GM19351 (cell line): ENCODE data around the gene CHD5.
A peak's percentile ranks its signal among the peaks of the same experiment; 100 is the strongest.

Source experiments
- ATAC-seq: cut with Tn5 transposase; IDR thresholded peaks from one replicate; pipeline ENCODE4 v1.9.1; 2021; ENCODE audit warnings: mild to moderate bottlenecking, moderate library complexity; ENCODE audit not compliant: unreplicated experiment

CHD5 gene

DNA sequence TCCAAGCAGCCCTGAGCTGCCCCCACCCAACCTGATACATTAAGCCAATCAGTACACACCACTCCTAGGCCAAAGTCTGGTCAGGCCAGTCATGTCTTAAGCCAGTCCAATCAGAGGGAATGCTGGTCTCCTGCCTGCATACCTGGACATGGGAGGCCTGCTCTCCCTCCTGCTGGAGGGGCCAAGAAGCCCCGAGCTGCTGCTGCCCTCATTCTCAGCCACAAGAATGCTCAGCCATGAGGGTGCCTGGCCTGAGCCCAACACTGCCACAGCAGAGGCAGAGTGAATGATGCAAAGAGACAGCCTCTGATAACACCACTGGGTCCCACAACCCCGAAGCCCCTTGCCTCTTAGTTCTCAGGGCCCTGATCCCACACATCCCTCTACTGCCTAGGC, 23.0 kb downstream of the CHD5 start:
- ATAC-seq = no peak

DNA sequence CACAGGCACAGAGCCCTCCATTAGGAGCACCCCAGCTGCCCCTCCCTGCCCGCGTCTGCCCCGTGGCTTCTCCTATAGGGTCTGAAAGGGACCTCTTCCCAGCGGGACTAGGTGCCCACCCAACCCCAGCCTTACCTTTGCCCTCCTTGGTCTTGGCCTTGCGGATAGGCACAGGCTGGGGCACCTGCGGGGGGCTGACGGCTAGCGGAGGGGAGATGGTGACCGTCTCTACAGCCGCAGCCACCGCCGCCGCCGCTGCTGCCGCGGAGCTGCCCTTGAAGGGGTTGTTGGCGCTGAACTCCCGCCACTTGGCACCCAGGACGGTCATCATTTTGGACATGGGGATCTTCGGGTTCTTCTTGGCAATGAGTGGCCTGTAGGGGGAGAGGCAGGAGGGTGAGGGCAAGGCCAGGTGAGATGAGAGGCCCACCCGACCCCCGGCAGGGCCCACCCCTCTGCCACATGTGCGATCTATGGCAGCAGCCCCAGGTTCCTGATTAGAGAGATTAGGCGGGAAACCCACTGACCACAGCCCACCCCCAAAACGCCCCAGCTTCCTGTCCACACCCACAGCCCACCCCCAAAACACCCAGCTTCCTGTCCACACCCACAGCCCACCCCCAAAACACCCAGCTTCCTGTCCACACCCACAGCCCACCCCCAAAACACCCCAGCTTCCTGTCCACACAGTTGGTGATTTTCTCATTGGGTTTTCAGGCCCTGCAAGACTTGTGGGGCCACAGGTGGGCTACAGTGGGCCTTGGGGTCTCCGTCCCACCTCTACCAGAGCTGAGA, 25.4 kb downstream of the CHD5 start:
- no peak for ATAC-seq

- ATAC-seq = no peak
These were observed 27.2 kb downstream of the CHD5 start for GRCh38 chr1:6152882-6153281.

GRCh38 chr1:6152181-6152580, 27.9 kb downstream of the CHD5 start:
- ATAC-seq = no peak

DNA sequence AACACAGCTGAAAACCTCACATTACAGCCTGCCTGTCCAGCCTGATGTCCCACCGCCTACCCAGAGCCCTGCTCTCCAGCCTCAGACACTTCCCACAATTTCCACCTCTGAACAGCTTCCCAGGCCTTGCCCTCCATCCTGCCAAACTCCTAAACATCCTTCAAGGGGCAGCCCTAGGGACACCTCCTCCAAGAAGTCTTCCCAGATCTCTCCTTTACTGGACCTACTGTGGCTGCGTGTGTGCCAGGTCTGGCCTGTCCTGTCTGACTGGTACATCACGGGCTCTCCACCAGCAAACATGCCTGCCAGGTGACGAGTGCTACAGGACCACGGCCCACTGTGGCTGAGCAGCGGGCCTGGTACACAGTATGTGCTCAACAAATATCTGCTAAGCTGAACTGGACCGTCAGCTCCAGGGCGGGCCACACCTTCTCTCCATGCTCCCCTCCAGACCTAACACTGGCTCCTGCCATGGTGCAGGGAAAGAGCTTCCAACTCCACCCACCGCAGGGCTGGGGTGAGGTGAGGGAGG, 28.8 kb downstream of the CHD5 start:
- no peak for ATAC-seq

- no peak for ATAC-seq
These were observed 29.8 kb downstream of the CHD5 start for GRCh38 chr1:6150006-6150938.

DNA sequence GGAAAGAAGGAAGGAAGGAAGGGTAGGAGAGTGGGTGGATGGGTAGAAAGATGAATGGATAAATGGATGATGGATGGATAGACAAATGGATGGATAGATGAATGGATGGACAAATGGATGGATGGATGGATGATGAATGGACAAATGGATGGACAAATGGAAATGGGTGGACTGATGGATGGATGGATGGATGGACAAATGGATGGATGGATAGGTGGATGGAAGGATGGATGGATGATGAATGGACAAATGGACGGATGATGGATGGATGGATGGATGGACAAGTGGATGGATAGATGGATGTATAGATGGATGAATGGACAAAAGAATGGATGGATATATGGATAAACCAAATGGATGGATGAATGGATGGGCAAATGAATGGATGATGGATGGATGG, 30.5 kb downstream of the CHD5 start:
- ATAC-seq = no peak

DNA sequence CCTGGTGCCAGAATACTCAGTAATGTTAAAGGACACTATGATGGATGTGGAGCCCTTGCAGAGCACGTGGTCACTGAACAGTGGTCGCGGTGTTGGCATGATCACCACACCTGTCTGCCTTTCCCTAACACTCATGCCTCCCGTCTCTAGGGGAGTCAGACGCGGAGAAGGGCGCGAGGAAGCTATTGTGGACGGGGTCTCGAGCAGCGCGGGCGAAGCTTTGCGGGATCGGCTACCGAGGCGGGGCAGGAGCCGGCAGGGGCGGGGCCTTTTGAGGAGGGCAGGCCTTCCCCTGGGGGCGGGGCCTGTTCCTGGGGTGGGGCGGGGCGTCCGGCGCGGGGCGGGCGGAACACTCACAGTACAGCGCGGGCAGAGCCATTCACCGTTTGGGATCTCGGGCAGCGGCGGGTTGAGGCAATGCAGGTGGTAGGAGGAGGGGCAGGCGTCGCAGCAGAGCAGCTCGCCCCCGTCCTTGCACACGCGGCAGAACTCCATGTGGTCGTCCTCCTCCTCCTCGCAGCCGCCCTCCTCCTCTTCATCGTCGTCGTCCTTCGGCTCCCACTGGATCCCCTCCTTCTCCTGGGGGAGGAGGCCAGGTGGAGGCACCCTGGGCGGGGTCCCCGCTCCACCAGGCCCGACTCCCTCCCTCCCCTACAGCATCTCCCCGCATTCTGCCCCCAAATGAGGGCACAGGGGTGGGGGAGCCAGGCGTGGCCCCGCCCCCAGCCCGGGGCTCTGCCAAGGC, 31.5 kb downstream of the CHD5 start:
- ATAC-seq = peak; percentile 63

GRCh38 chr1:6145864-6146410, 34.2 kb downstream of the CHD5 start:
- ATAC-seq = no peak

DNA sequence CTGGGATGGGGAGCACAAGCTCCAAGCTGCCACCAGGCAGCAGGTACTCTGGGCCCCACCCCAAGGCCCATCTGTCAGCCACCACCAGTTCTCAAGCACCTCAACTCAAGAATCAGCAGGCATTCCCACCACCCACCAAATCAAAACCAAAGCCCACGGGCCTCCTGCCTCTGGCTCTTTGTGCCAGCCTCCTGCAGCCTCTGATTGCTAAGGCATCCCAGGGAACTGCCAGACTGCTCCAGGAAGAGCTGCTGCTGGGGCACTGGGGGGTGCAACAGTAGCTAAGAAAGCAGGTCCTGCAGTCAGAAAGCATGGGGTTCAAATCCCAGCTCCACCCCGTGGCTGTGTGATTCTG, 34.7 kb downstream of the CHD5 start:
- ATAC-seq = no peak

GRCh38 chr1:6144647-6145395, 35.3 kb downstream of the CHD5 start:
- no peak for ATAC-seq

DNA sequence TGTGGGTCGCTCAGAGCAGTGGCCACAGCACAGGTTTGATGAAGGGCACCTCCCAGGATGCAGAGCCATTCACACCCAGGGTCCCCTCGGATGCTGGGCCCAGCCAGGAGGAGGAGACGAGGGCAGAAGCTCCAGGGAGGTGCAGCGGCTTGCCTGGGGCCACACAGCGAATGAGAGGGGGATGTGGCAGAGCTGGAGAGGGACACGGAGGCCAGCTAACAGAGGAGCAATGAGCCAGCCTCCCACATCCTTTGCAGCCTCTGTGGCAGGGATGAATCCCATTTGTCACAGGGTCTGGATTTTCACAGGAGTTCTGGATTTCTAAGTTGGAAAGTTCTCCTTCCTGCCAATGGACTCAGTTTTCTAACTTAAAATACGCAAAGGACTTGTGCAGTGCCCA, 35.9 kb downstream of the CHD5 start:
- ATAC-seq = no peak

DNA sequence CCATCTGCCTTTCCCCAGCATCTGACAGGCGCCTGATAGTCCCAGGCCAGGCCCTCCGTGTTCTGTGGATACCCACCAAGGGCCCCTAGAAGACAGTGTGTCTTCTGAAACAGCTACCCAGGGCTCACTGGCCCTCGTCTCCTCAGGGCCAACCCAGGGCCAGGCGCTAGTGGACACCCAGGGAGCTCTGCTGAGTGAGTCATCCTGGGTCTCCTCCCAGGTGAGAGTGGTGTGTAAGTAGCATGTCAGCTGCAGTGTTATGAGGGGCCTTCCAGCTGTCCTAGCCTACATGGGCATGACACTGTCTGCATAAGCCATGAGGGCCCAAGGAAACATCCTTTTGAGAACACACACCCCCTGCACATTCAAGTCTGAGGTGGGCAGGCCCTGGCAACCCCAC, 36.7 kb downstream of the CHD5 start:
- no peak for ATAC-seq

DNA sequence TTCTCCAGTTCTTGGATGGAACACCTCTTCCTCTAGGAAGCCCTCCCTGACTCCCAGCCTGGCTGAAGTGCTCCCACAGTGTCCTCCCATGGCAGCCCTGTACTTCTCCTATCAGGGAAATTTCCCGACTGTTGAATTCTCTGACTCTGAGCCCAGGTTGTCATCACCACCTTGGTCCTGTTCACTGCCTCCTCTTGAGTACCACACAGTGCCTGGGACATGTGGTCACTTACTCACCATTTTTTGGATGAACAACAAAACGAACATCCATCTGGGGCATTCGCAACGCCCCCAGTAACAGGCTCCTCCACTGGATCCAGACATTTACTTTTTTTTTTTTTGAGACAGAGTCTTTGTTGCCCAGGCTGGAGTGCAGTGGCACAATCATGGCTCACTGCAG, 37.4 kb downstream of the CHD5 start:
- no peak for ATAC-seq

DNA sequence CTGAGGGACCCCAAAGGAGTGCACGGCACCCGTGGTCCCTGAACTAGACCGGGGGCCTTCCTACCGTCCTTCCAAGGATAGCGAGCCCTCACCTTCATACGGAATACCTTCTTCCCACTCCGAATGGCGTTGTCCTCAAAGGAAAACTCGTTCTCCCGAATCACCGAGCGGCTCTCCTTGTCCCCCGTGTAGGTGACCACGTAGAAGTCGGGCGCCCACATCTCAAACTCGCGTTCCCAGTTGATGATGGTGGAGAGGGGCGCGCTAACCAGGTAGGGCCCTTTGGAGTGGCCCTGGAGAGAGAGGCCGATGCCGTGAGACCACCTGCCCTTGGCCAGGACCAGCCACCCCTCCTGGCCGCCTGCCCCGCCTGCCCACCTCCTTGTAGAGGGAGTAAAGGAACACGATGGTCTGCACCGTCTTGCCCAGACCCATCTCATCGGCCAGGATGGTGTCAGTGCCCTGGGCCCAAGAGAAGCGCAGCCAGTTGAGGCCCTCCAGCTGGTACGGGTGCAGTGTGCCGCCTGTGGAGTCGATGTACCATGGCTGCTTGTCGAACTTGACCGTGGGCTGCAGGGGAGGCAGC, 38.0 kb downstream of the CHD5 start:
- no peak for ATAC-seq

GRCh38 chr1:6141592-6141991, 38.5 kb downstream of the CHD5 start:
- peak; percentile 70 for ATAC-seq

DNA sequence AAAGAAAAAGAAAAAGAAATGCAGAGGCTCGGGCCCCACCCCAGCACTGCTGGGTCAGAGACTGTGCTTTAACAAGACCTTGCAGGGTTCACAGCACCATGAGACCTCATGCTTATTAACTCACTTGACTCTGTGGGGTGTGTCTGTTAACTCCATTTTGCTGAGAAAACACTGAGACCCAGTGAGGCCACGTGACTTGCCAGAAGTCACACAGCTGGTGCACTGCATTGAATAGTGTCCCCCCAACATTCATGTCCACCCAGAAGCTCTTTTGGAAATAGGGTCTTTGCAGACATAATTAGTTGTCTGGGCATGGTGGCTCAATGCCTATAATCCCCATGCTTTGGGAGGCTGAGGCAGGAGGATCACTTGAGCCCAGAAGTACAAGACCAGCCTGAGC, 39.7 kb downstream of the CHD5 start:
- no peak for ATAC-seq

- ATAC-seq = no peak
These were observed 42.4 kb downstream of the CHD5 start for GRCh38 chr1:6137758-6138157.

DNA sequence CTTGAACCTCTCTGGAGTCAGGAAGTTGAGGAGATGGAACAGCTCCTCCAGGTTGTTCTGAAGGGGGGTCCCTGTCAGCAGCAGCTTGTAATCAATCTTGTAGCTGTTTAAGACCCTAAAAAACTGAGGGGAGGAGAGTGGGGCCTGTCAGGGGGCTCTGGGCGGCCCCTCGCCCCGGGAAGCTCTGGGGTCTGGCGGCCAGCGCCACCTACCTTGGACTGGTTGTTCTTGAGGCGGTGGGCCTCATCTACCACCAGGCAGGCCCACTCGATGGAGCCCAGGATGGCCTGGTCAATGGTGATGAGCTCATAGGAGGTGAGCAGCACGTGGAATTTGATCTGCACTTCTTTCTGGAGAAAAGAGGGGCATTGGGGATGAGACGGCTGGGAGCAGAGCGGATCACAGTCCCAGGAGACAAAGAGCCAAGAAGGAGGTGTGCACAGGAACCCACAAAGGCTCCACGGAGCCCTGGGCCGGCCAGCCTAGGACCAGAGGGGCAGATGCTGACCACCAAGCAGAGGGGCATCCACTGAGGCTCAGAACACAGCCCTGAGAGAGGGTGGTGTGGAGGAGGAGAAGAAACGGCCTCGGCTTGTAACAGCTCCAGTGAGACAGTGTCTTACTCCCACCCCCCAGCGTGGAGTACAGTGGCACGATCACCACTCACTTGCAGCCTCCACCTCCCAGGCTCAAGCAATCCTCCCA, 43.5 kb downstream of the CHD5 start:
- ATAC-seq = no peak
